H1 (cell line): ENCODE measurements around the gene TSPAN5. TPM values are rescaled to one million over a fixed set of nuclear protein-coding genes. Genes with fewer than 3 reads are reported as not detected.

Source experiments
- CTCF ChIA-PET: fragments of 300-600 bp; sonication (Branson Sonifier 250); formaldehyde crosslinking; loops from one replicate; lab custom pipeline; 2021; ENCODE audit not compliant: partially characterized antibody; lab: Charles Lee
- POLR2A ChIA-PET: fragments of 300-600 bp; sonication (Branson Sonifier 250); formaldehyde crosslinking; loops from one replicate; lab custom pipeline; 2021; ENCODE audit warnings: inconsistent platforms; ENCODE audit not compliant: partially characterized antibody; lab: Charles Lee
- DNase-seq, 2 experiments: peaks; one replicate each; pipeline versions ENCODE4 v3.0.0 to v3.0.0-alpha.2; 2010 to 2022; ENCODE audit warnings: low spot score in 2 of 2, low read depth in 1 of 2, mixed read lengths in 1 of 2
- FAIRE-seq: peaks from 2 replicates; lab custom pipeline; 2011; peaks lifted over from hg19 to GRCh38; lab: Jason Lieb, UNC
- H2AFZ ChIP-seq: 2 replicates; pipeline ENCODE4 v1.8.1; 2012; ENCODE audit warnings: low read length, inconsistent platforms
- H2AK5ac ChIP-seq: 2 replicates; pipeline ENCODE4 v1.6.1; 2013; ENCODE audit warnings: low read depth, low read length
- H2BK120ac ChIP-seq: replicated peaks from 2 replicates; pipeline ENCODE3; 2013; ENCODE audit warnings: low read depth, low read length, inconsistent platforms
- H2BK12ac ChIP-seq: 2 replicates; pipeline ENCODE4 v1.6.1; 2013; ENCODE audit warnings: low read depth, low read length
- H2BK15ac ChIP-seq: 2 replicates; pipeline ENCODE4 v1.6.1; 2013; ENCODE audit warnings: low read length
- H2BK20ac ChIP-seq: 2 replicates; pipeline ENCODE4 v1.6.1; 2013; ENCODE audit warnings: low read length
- H2BK5ac ChIP-seq: 2 replicates; pipeline ENCODE4 v1.6.1; 2013; ENCODE audit warnings: low read depth, low read length
- H3K14ac ChIP-seq: 2 replicates; pipeline ENCODE4 v1.6.1; 2013; ENCODE audit warnings: inconsistent platforms; ENCODE audit not compliant: insufficient read length
- H3K18ac ChIP-seq: 2 replicates; pipeline ENCODE4 v1.6.1; 2013; ENCODE audit warnings: low read length; ENCODE audit errors: extremely low read depth
- H3K23ac ChIP-seq: 2 replicates; pipeline ENCODE4 v1.6.1; 2013; ENCODE audit warnings: inconsistent platforms; ENCODE audit not compliant: insufficient read length
- H3K23me2 ChIP-seq: 2 replicates; pipeline ENCODE4 v1.6.1; 2013; ENCODE audit warnings: low read depth, low read length
- H3K27ac ChIP-seq: 2 replicates; pipeline ENCODE4 v1.6.1; 2011; ENCODE audit warnings: low read depth, low read length, inconsistent platforms
- H3K27me3 ChIP-seq, 4 experiments: replicated peaks in 1 of 4; 1 replicate in 1 of 4; 2 replicates in 3 of 4; pipeline versions ENCODE4 v1.6.1 to v1.8.1; 2011 to 2013; ENCODE audit warnings: low read length in 3 of 4, mild to moderate bottlenecking in 3 of 4, inconsistent platforms in 2 of 4, mixed read lengths in 2 of 4, moderate library complexity in 1 of 4; ENCODE audit not compliant: control insufficient read depth in 3 of 4, insufficient read depth in 3 of 4; ENCODE audit errors: extremely low read depth in 1 of 4
- H3K36me3 ChIP-seq, 4 experiments: 2 replicates each; pipeline versions ENCODE4 v1.6.1 to v1.8.1; 2011 to 2013; ENCODE audit warnings: mild to moderate bottlenecking in 4 of 4, low read length in 3 of 4, moderate library complexity in 2 of 4, control low read depth in 1 of 4, inconsistent platforms in 1 of 4; ENCODE audit not compliant: insufficient read depth in 4 of 4, control insufficient read depth in 2 of 4
- H3K4ac ChIP-seq: replicated peaks from 2 replicates; pipeline ENCODE3; 2013; ENCODE audit warnings: low read length, low read depth, mixed read lengths, inconsistent platforms; ENCODE audit not compliant: insufficient read length
- H3K4me1 ChIP-seq, 4 experiments: replicated peaks in 1 of 4; 1 replicate in 1 of 4; 2 replicates in 3 of 4; pipeline versions ENCODE4 v1.6.1 to v1.8.1; 2011 to 2013; ENCODE audit warnings: low read length in 3 of 4, inconsistent platforms in 2 of 4, mixed read lengths in 1 of 4; ENCODE audit not compliant: insufficient read depth in 4 of 4, control insufficient read depth in 3 of 4
- H3K4me2 ChIP-seq, 2 experiments: 2 replicates each; pipeline versions ENCODE4 v1.6.1 to v1.8.1; 2011 to 2013; ENCODE audit warnings: low read depth in 2 of 2, low read length in 2 of 2, control low read depth in 1 of 2, inconsistent platforms in 1 of 2, mild to moderate bottlenecking in 1 of 2; ENCODE audit not compliant: insufficient read depth in 1 of 2
- H3K4me3 ChIP-seq, 4 experiments: fragments of 200-600, 300-600 bp in 1 of 4; sonication (generic), shearing (Covaris generic), sonication (Bioruptor Twin) in 1 of 4; 2 replicates each; pipeline versions ENCODE4 v1.5.1 to v1.8.1; 2011 to 2016; ENCODE audit warnings: low read length in 4 of 4, low read depth in 3 of 4, control low read depth in 2 of 4, inconsistent platforms in 2 of 4, mild to moderate bottlenecking in 2 of 4, mixed read lengths in 1 of 4, moderate library complexity in 1 of 4; ENCODE audit not compliant: insufficient read depth in 2 of 4; ENCODE audit errors: extremely low read depth in 1 of 4
- H3K56ac ChIP-seq: replicated peaks from 2 replicates; pipeline ENCODE3; 2013; ENCODE audit warnings: low read depth, mild to moderate bottlenecking, mixed read lengths, low read length, inconsistent platforms; ENCODE audit not compliant: insufficient read length
- H3K79me1 ChIP-seq: 2 replicates; pipeline ENCODE4 v1.6.1; 2013; ENCODE audit warnings: low read depth, low read length, control low read depth
- H3K79me2 ChIP-seq, 2 experiments: 2 replicates each; pipeline versions ENCODE4 v1.6.1 to v1.8.1; 2012 to 2013; ENCODE audit warnings: low read length in 2 of 2, mild to moderate bottlenecking in 2 of 2, inconsistent platforms in 1 of 2; ENCODE audit not compliant: insufficient read depth in 2 of 2, control insufficient read depth in 1 of 2
- H3K9ac ChIP-seq, 4 experiments: replicated peaks in 1 of 4; 1 replicate in 1 of 4; 2 replicates in 3 of 4; pipeline versions ENCODE4 v1.6.1 to v1.8.1; 2011 to 2013; ENCODE audit warnings: low read depth in 3 of 4, low read length in 3 of 4, control low read depth in 2 of 4, mild to moderate bottlenecking in 2 of 4, moderate library complexity in 2 of 4, inconsistent platforms in 1 of 4; ENCODE audit errors: extremely low read depth in 1 of 4
- H3K9me3 ChIP-seq, 2 experiments: 2 replicates each; pipeline versions ENCODE4 v1.6.1 to v1.8.1; 2012 to 2013; ENCODE audit warnings: mild to moderate bottlenecking in 2 of 2, moderate library complexity in 2 of 2, control low read depth in 1 of 2, inconsistent platforms in 1 of 2, low read depth in 1 of 2, low read length in 1 of 2, mixed read lengths in 1 of 2; ENCODE audit not compliant: insufficient read depth in 2 of 2
- H4K20me1 ChIP-seq, 2 experiments: replicated peaks in 1 of 2; 2 replicates each; pipeline versions ENCODE3 to v1.8.1; 2011 to 2013; ENCODE audit warnings: inconsistent platforms in 2 of 2, low read length in 2 of 2, mild to moderate bottlenecking in 1 of 2; ENCODE audit not compliant: insufficient read depth in 2 of 2, control insufficient read depth in 1 of 2
- H4K5ac ChIP-seq: 2 replicates; pipeline ENCODE4 v1.6.1; 2013; ENCODE audit warnings: low read length, low read depth, mixed read lengths, inconsistent platforms; ENCODE audit not compliant: insufficient read length
- H4K8ac ChIP-seq: 2 replicates; pipeline ENCODE4 v1.8.0; 2013; ENCODE audit warnings: mild to moderate bottlenecking, moderate library complexity, low read length, inconsistent platforms; ENCODE audit not compliant: insufficient read depth; ENCODE audit errors: extremely low read depth
- H4K91ac ChIP-seq: replicated peaks from 2 replicates; pipeline ENCODE3; 2013; ENCODE audit warnings: low read length, mixed read lengths, inconsistent platforms; ENCODE audit not compliant: insufficient read length
- ASH2L ChIP-seq: fragments of 200-600, 300-600 bp; sonication (generic); IDR thresholded peaks from one replicate; pipeline ENCODE4 v1.7.1; 2017; ENCODE audit warnings: low read length
- BRCA1 ChIP-seq: IDR thresholded peaks from 2 replicates; pipeline ENCODE4 v1.6.1; 2012; ENCODE audit warnings: low read depth, low read length, improper control_type of control experiment
- CBX5 ChIP-seq: fragments of 300-800, 300-1000 bp; sonication (generic); IDR thresholded peaks from 2 replicates; pipeline ENCODE4 v1.7.1; 2016; ENCODE audit warnings: antibody characterized with exemption, low read length, low read depth
- CHD2 ChIP-seq: IDR thresholded peaks from 2 replicates; pipeline ENCODE4 v1.6.1; 2012; ENCODE audit warnings: low read length, improper control_type of control experiment
- E2F6 ChIP-seq: IDR thresholded peaks from 2 replicates; pipeline ENCODE4 v1.6.1; 2012; ENCODE audit warnings: inconsistent platforms
- JUN ChIP-seq: IDR thresholded peaks from 2 replicates; pipeline ENCODE4 v1.6.1; 2011; ENCODE audit warnings: low read depth, mild to moderate bottlenecking, improper control_type of control experiment, low read length
- PHF8 ChIP-seq: fragments of 200-600 bp; sonication (generic); conservative IDR thresholded peaks from 2 replicates; pipeline ENCODE4 v1.7.1; 2012; ENCODE audit warnings: low read depth, mild to moderate bottlenecking, inconsistent platforms, low read length, moderate library complexity
- SAP30 ChIP-seq: fragments of 300-600 bp; sonication (generic); IDR thresholded peaks from 2 replicates; pipeline ENCODE4 v1.7.1; 2012; ENCODE audit warnings: low read length, moderate library complexity, mild to moderate bottlenecking, inconsistent platforms; ENCODE audit not compliant: insufficient read depth, insufficient replicate concordance
- SIX5 ChIP-seq: IDR thresholded peaks from 2 replicates; pipeline ENCODE4 v1.6.1; 2011; ENCODE audit warnings: mild to moderate bottlenecking, low read depth, low read length
- SRF ChIP-seq: IDR thresholded peaks from 2 replicates; pipeline ENCODE4 v1.6.1; 2011; ENCODE audit warnings: mild to moderate bottlenecking, low read depth, low read length, moderate library complexity
- TCF12 ChIP-seq: IDR thresholded peaks from 2 replicates; pipeline ENCODE4 v1.6.1; 2011; ENCODE audit warnings: low read depth, mild to moderate bottlenecking, low read length
- TEAD4 ChIP-seq: IDR thresholded peaks from 2 replicates; pipeline ENCODE4 v1.6.1; 2012; ENCODE audit warnings: low read depth, low read length, inconsistent platforms, mixed read lengths
- USF2 ChIP-seq: IDR thresholded peaks from 2 replicates; pipeline ENCODE4 v1.6.1; 2011; ENCODE audit warnings: low read length, improper control_type of control experiment
- YY1 ChIP-seq: IDR thresholded peaks from 2 replicates; pipeline ENCODE4 v1.6.1; 2011; ENCODE audit warnings: low read depth, mild to moderate bottlenecking, low read length
- WGBS, 2 experiments: shearing (Covaris generic) in 1 of 2; methylation state at CpG; one replicate each; pipeline versions ENCODE4 v1.1.6 to v1.1.7; 2013 to 2015; ENCODE audit warnings: low lambda C conversion rate in 2 of 2, mixed read lengths in 2 of 2, inconsistent platforms in 1 of 2, low coverage in 1 of 2, missing lambda C conversion rate in 1 of 2; ENCODE audit not compliant: insufficient replicate concordance in 2 of 2, insufficient coverage in 1 of 2, insufficient read length in 1 of 2; ENCODE audit errors: extremely low coverage in 1 of 2, missing lambda C conversion rate in 1 of 2; 5-methylcytosine and 5-hydroxymethylcytosine counted together
- polyA plus RNA-seq, 7 experiments: library from polyadenylated mRNA; depleted of rRNA in 3 of 7; stranded (reverse) in 5 of 7; unstranded in 2 of 7; fragments of >200 nt in 5 of 7; fragments of 200-250 nt in 2 of 7; gene quantifications; 1 replicate in 5 of 7; 2 replicates in 1 of 7; 4 replicates in 1 of 7; pipeline versions ENCODE4 v1.2.1 to v1.2.3, GENCODE V29; 2011 to 2013; ENCODE audit warnings: missing spikeins in 2 of 7, mixed read lengths in 2 of 7
- total RNA-seq: library from RNA; stranded (reverse); fragmentation: NEBNext Ultra II Directional; extraction: Animal tissue kit (Norgen Biotek cat#: 25700); gene quantifications from 2 replicates; pipeline ENCODE4 v1.2.1, GENCODE V29; 2021

Gene TSPAN5
- total and polyA plus RNA-seq, 2 of the 8 experiments (the other 6 are each of a cell fraction or from before 2014, with no cell fraction given) = 17.6 to 21.2 TPM

- Histone ChIP-seq H3K9ac (no peak overlapping the region), H3K18ac (no peak overlapping the region), H3K36me3 (no peaks in the 10 kb centered on the region), H3K4me2 (no peak overlapping the region), H4K91ac (no peak overlapping the region), H2BK120ac (no peak overlapping the region), H2AK5ac (no peak overlapping the region), H3K27ac (no peak overlapping the region), H2BK5ac (no peak overlapping the region), H2BK20ac (no peak overlapping the region), H2BK12ac (no peak overlapping the region), H3K4ac (no peak overlapping the region), H3K27me3 (no peaks in the 10 kb centered on the region), H3K4me1 (no peaks in the 10 kb centered on the region; a peak in 1 of 7 replicates), H3K4me3 (no peak overlapping the region), H3K23ac (no peak overlapping the region), H3K56ac (no peak overlapping the region), H2AFZ (no peak overlapping the region), H4K20me1 (no peaks in the 10 kb centered on the region), H3K9me3 (no peaks in the 10 kb centered on the region), H3K79me2 (peaks cover 0 to 42% of the 10 kb centered on the region in 2 experiments; a peak in 2 of 4 replicates), H2BK15ac (no peak overlapping the region), H3K79me1 (peaks cover 2% of the 10 kb centered on the region), H3K23me2 (no peaks in the 10 kb centered on the region), H4K8ac (no peak overlapping the region), H4K5ac (no peak overlapping the region), H3K14ac (no peak overlapping the region)
- DNase-seq (no peak), FAIRE-seq (no peak)
- ChIA-PET POLR2A (interaction anchor here (0.7 to 1.2 kb wide), 3 partner anchors 19 to 1206 kb away, joined by 3 read pairs; partner anchors contain the start of gene TSPAN5), CTCF (interaction anchor here (0.8 to 3.3 kb wide), 2 partner anchors 9 kb away, joined by 3 to 13 read pairs; no protein-coding TSS in a partner anchor)
- 94% methylated on average over 2 of the region's 2 CpGs; no CpG with 5 or more reads in 1 of the 2 experiments for WGBS, 2 experiments
- no peak for TF ChIP-seq E2F6
- no peak for TF ChIP-seq PHF8
- TF ChIP-seq ASH2L = no peak
- TF ChIP-seq CHD2 = no peak
- TF ChIP-seq SRF = no peak
- no peak for TF ChIP-seq JUN
- TF ChIP-seq YY1 = no peak
- TF ChIP-seq USF2 = no peak
- TF ChIP-seq CBX5 = no peak
- TF ChIP-seq SAP30 = no peak
- TF ChIP-seq TCF12 = no peak
- no peak for TF ChIP-seq BRCA1
- no peak for TF ChIP-seq TEAD4
- no peak for TF ChIP-seq SIX5
Observed at GRCh38 chr4:98639523-98639922, 18.9 kb downstream of the TSPAN5 start.
